Loucy (cell line): ENCODE results near the gene CFAP20.

Experiments
- H2AFZ ChIP-seq: fragments of 200-600 bp; sonication (generic); 2 replicates; pipeline ENCODE4 v1.6.0; 2016; ENCODE audit warnings: antibody characterized with exemption, mild to moderate bottlenecking, low read length, moderate library complexity
- H3F3A ChIP-seq: fragments of 200-600 bp; 2 replicates; pipeline ENCODE4 v1.6.0; 2016; ENCODE audit warnings: antibody characterized with exemption, low read depth, mild to moderate bottlenecking
- H3K27me3 ChIP-seq: fragments of 200-600 bp; sonication (generic); 2 replicates; pipeline ENCODE4 v1.6.1; 2014; ENCODE audit warnings: low read length, mild to moderate bottlenecking; ENCODE audit not compliant: insufficient read depth, poor library complexity, severe bottlenecking
- H3K36me3 ChIP-seq: fragments of 200-600 bp; sonication (generic); 2 replicates; pipeline ENCODE4 v1.6.1; 2016; ENCODE audit warnings: low read length; ENCODE audit not compliant: insufficient read depth
- H3K4me1 ChIP-seq: fragments of 200-600 bp; sonication (generic); 2 replicates; pipeline ENCODE4 v1.5.1; 2014; ENCODE audit warnings: low read length, mild to moderate bottlenecking; ENCODE audit not compliant: insufficient read depth, poor library complexity, severe bottlenecking
- H3K4me2 ChIP-seq: fragments of 200-600 bp; sonication (generic); 2 replicates; pipeline ENCODE4 v1.6.0; 2014; ENCODE audit warnings: antibody characterized with exemption, low read length, low read depth, mild to moderate bottlenecking; ENCODE audit not compliant: poor library complexity, severe bottlenecking
- H3K4me3 ChIP-seq: fragments of 200-600 bp; sonication (generic); 2 replicates; pipeline ENCODE4 v1.5.1; 2014; ENCODE audit warnings: low read length, mild to moderate bottlenecking, mixed read lengths; ENCODE audit not compliant: poor library complexity, severe bottlenecking
- H3K79me2 ChIP-seq: fragments of 200-600 bp; sonication (generic); 2 replicates; pipeline ENCODE4 v1.6.1; 2014; ENCODE audit warnings: low read length; ENCODE audit not compliant: insufficient read depth
- H3K9ac ChIP-seq: fragments of 200-600 bp; sonication (generic); 2 replicates; pipeline ENCODE4 v1.6.0; 2014; ENCODE audit warnings: mild to moderate bottlenecking, low read depth, low read length, moderate library complexity; ENCODE audit not compliant: poor library complexity, severe bottlenecking
- H3K9me2 ChIP-seq: fragments of 200-600 bp; sonication (generic); replicated peaks from 2 replicates; pipeline ENCODE4 v1.6.1; 2016; ENCODE audit warnings: low read depth, low read length, mixed read lengths
- H3K9me3 ChIP-seq: fragments of 200-600 bp; sonication (generic); 2 replicates; pipeline ENCODE4 v1.6.1; 2014; ENCODE audit warnings: mild to moderate bottlenecking, antibody characterized with exemption, low read length, low read depth; ENCODE audit not compliant: insufficient read depth
- H4K20me1 ChIP-seq: fragments of 200-600 bp; sonication (generic); 2 replicates; pipeline ENCODE4 v1.6.0; 2014; ENCODE audit warnings: antibody characterized with exemption, low read length, mild to moderate bottlenecking; ENCODE audit not compliant: insufficient read depth, poor library complexity, severe bottlenecking
- CTCF ChIP-seq: fragments of 200-600 bp; sonication (generic); conservative IDR thresholded peaks from 2 replicates; pipeline ENCODE4 v1.5.1; 2014; ENCODE audit warnings: mild to moderate bottlenecking, antibody characterized with exemption, low read length
- EZH2phosphoT487 ChIP-seq: fragments of 200-600 bp; IDR thresholded peaks from 2 replicates; pipeline ENCODE4 v1.6.1; 2018; ENCODE audit warnings: antibody characterized with exemption, mild to moderate bottlenecking, moderate library complexity, borderline replicate concordance

The CFAP20 gene

GRCh38 chr16:58157951-58158540 lies 28.9 kb upstream of the CFAP20 start:
- TF ChIP-seq EZH2phosphoT487 (no peak), CTCF (no peak)
- H3K36me3 ChIP-seq = peaks cover 39% of the 10 kb centered on the region; the same call in 1 of the 2 replicates
- H3K4me3 ChIP-seq = no peak overlapping the region
- H3K79me2 ChIP-seq = no peaks in the 10 kb centered on the region
- no peak overlapping the region for H3K4me2 ChIP-seq
- no peaks in the 10 kb centered on the region for H3F3A ChIP-seq
- no peak overlapping the region for H3K9ac ChIP-seq
- no peaks in the 10 kb centered on the region for H3K4me1 ChIP-seq
- no peaks in the 10 kb centered on the region for H4K20me1 ChIP-seq
- no peaks in the 10 kb centered on the region for H3K9me2 ChIP-seq
- H2AFZ ChIP-seq = no peak overlapping the region
- H3K9me3 ChIP-seq = no peaks in the 10 kb centered on the region
- H3K27me3 ChIP-seq = no peaks in the 10 kb centered on the region

DNA sequence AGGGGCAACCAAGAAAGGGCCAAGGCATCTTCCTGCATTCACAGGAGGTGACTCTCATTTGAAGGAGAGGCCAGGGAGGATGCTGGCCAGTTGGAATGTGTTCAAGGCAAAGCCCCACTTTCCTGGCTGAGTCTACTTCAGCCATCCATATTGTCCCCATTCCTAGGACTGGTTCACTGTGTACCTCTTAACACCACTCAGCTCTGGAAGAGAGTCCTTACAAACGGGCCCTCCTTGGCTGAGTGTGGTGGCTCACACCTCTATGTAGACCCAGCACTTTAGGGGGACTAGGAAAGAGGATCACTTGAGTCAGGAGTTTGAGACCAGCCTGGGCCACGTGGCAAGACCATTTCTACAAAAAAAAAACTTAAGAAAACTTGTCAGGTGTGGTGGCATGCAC lies 28.1 kb upstream of the CFAP20 start:
- Histone ChIP-seq H3K9me2 (no peaks in the 10 kb centered on the region), H3K4me3 (no peak overlapping the region), H3K27me3 (no peaks in the 10 kb centered on the region), H3K9ac (no peak overlapping the region), H4K20me1 (no peaks in the 10 kb centered on the region), H3K36me3 (peaks cover 31% of the 10 kb centered on the region; the same call in 1 of the 2 replicates), H2AFZ (no peak overlapping the region), H3K4me2 (no peak overlapping the region), H3F3A (no peaks in the 10 kb centered on the region), H3K9me3 (no peaks in the 10 kb centered on the region), H3K4me1 (no peaks in the 10 kb centered on the region), H3K79me2 (no peaks in the 10 kb centered on the region)
- no peak for TF ChIP-seq EZH2phosphoT487
- no peak for TF ChIP-seq CTCF

DNA sequence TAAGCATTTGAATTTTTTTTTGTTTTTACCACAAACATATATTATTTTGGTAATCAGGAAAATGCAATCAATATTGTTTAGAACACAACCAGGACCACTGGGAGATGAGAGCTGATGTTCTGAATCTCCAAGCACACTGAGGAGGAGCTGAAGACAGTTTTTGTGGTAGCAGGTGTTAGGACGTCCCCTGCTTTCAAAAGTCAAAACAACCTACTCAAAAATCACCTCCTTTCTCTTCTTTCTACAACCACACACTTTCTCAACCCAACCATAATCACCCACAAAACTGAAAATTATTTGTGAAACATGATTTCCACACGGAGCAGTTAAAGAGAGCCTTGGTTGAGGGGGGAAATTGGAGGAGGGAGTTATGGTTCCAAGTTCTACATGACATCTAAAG lies 26.7 kb upstream of the CFAP20 start:
- TF ChIP-seq EZH2phosphoT487 (no peak), CTCF (no peak)
- Histone ChIP-seq H3F3A (no peaks in the 10 kb centered on the region), H3K27me3 (no peaks in the 10 kb centered on the region), H3K36me3 (peaks cover 17% of the 10 kb centered on the region; the same call in 1 of the 2 replicates), H3K9me3 (no peaks in the 10 kb centered on the region), H3K9me2 (no peaks in the 10 kb centered on the region), H2AFZ (no peak overlapping the region), H3K4me2 (no peak overlapping the region), H3K9ac (no peak overlapping the region), H3K4me1 (no peaks in the 10 kb centered on the region), H3K79me2 (no peaks in the 10 kb centered on the region), H4K20me1 (no peaks in the 10 kb centered on the region), H3K4me3 (no peak overlapping the region)
